Measurements from ENCODE around the gene MAPK1.

MAPK1 gene

GRCh38 chr22:21837248-21837979, 30.0 kb downstream of the MAPK1 start (continued):
- peak; percentile 82 for TF ChIP-seq PRDM10 (tag by site-specific recombination; IDR thresholded peaks at IDR 0.05)
- no peak for TF ChIP-seq ZNF169 (tag by site-specific recombination; IDR thresholded peaks at IDR 0.05)
- TF ChIP-seq ZNF366 (tag by site-specific recombination; conservative IDR thresholded peaks at IDR 0.05) = peak; percentile 84
- TF ChIP-seq OSR2 (tag by site-specific recombination; IDR thresholded peaks at IDR 0.05) = peak; percentile 71
- TF ChIP-seq AEBP2 (tag by site-specific recombination; IDR thresholded peaks at IDR 0.05; ENCODE audit: borderline replicate concordance) = no peak
- peak; percentile 72 for TF ChIP-seq ZFHX2 (tag by site-specific recombination; conservative IDR thresholded peaks at IDR 0.05)
- TF ChIP-seq ZNF654 (tag by site-specific recombination; IDR thresholded peaks at IDR 0.05; ENCODE audit: low read depth) = no peak
- no peak for TF ChIP-seq ZNF645 (tag by site-specific recombination; IDR thresholded peaks at IDR 0.05)
- no peak for TF ChIP-seq ZNF26 (tag by site-specific recombination; IDR thresholded peaks at IDR 0.05)
- TF ChIP-seq PRDM1 (tag by site-specific recombination; IDR thresholded peaks at IDR 0.05) = peak; percentile 93
- TF ChIP-seq ZXDB (tag by site-specific recombination; IDR thresholded peaks at IDR 0.05) = 0 out of 2 replicates have a peak, but pooled peaks have one; percentile 50
- peak; percentile 58 for TF ChIP-seq KLF8 (tag by site-specific recombination; IDR thresholded peaks at IDR 0.05)
- TF ChIP-seq ZNF600 (tag by site-specific recombination; IDR thresholded peaks at IDR 0.05) = peak; percentile 78
- no peak for TF ChIP-seq TSHZ1 (tag by site-specific recombination; IDR thresholded peaks at IDR 0.05; ENCODE audit: borderline replicate concordance)
- no peak for TF ChIP-seq ZBTB10 (tag by site-specific recombination; IDR thresholded peaks at IDR 0.05)
- TF ChIP-seq ZSCAN4 (tag by site-specific recombination; IDR thresholded peaks at IDR 0.05) = no peak
- no peak for TF ChIP-seq MEIS1 (CRISPR knock-in tag; IDR thresholded peaks at IDR 0.05; ENCODE audit: borderline replicate concordance)
- no peak for TF ChIP-seq ZBTB8A (tag by site-specific recombination; IDR thresholded peaks at IDR 0.05)
- TF ChIP-seq ZNF280C (tag by site-specific recombination; IDR thresholded peaks at IDR 0.05) = no peak

Measured in HEK293 (cell line).